SIG-M5 treated with dmso at 0.1 percent for 504 hours (cell line): ENCODE data around the gene CDH23.

Experiments used
- DNase-seq: peaks from one replicate; lab custom pipeline; 2025; ENCODE audit not compliant: unreplicated experiment; lab: John Stamatoyannopoulos, UW

Gene CDH23

GRCh38 chr10:71632896-71633600 lies 236.3 kb downstream of the CDH23 start:
- DNase-seq = no peak

GRCh38 chr10:71633920-71634319 lies 237.2 kb downstream of the CDH23 start:
- DNase-seq = no peak

GRCh38 chr10:71634531-71635164 lies 237.9 kb downstream of the CDH23 start:
- DNase-seq = no peak

GRCh38 chr10:71635251-71635866 lies 238.6 kb downstream of the CDH23 start:
- no peak for DNase-seq

GRCh38 chr10:71635867-71636266 lies 239.1 kb downstream of the CDH23 start:
- DNase-seq = no peak

- no peak for DNase-seq
Measured at GRCh38 chr10:71636588-71636987, 239.9 kb downstream of the CDH23 start.

GRCh38 chr10:71637305-71637704 lies 240.6 kb downstream of the CDH23 start:
- no peak for DNase-seq

GRCh38 chr10:71638064-71638821 lies 241.5 kb downstream of the CDH23 start:
- DNase-seq = peak; percentile 80

- DNase-seq = no peak
Measured at GRCh38 chr10:71638822-71639719, 242.4 kb downstream of the CDH23 start.

GRCh38 chr10:71640607-71641006 lies 243.9 kb downstream of the CDH23 start:
- no peak for DNase-seq

GRCh38 chr10:71641449-71641848 lies 244.7 kb downstream of the CDH23 start:
- no peak for DNase-seq

GRCh38 chr10:71641986-71642385 lies 245.3 kb downstream of the CDH23 start:
- no peak for DNase-seq

GRCh38 chr10:71643904-71644303 lies 247.2 kb downstream of the CDH23 start:
- no peak for DNase-seq

- DNase-seq = no peak
Measured at GRCh38 chr10:71644307-71645180, 247.8 kb downstream of the CDH23 start.

- DNase-seq = no peak
Measured at GRCh38 chr10:71645185-71645584, 248.5 kb downstream of the CDH23 start.

GRCh38 chr10:71646037-71646436 lies 249.3 kb downstream of the CDH23 start:
- no peak for DNase-seq

- DNase-seq = no peak
Measured at GRCh38 chr10:71646592-71647292, 250.0 kb downstream of the CDH23 start.

GRCh38 chr10:71647526-71648253 lies 251.0 kb downstream of the CDH23 start:
- DNase-seq = no peak
